AG10803 (cell line): ENCODE data around the gene FOXL1.

Source experiments
- DNase-seq: peaks from one replicate; pipeline ENCODE4 v3.0.0; 2010; ENCODE audit warnings: low read depth
- H3K4me3 ChIP-seq: 2 replicates; pipeline ENCODE4 v1.5.1; 2011; ENCODE audit warnings: mild to moderate bottlenecking, low read length, control low read depth
- CTCF ChIP-seq: conservative IDR thresholded peaks from 2 replicates; pipeline ENCODE4 v1.5.1; 2011; ENCODE audit warnings: mild to moderate bottlenecking, low read length, control low read depth, inconsistent platforms

Gene FOXL1

DNA sequence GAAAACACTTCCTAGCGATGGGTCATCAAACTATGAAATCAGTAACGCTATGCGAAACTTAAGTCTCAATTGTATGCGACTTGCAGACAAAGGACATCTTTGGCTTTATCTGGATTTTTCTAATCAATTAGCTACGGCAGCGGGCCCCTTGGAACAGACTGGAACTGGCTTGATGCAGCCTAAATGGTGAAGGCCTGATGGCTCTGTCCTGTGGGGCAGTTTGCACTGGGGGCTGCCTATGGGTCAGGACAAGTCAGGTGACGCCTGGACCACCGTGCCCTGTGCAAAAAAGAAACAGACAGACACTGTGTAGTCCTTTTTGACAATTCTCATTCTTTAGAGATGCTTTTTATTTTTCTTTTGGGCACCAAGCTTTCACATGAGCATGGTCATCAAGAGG is 45.3 kb upstream of the FOXL1 start:
- no peak for DNase-seq
- no peak overlapping the region for H3K4me3 ChIP-seq
- TF ChIP-seq CTCF = no peak

- no peak overlapping the region for H3K4me3 ChIP-seq
- DNase-seq = no peak
- TF ChIP-seq CTCF = no peak
Measured at GRCh38 chr16:86533767-86534351, 44.5 kb upstream of the FOXL1 start.

DNA sequence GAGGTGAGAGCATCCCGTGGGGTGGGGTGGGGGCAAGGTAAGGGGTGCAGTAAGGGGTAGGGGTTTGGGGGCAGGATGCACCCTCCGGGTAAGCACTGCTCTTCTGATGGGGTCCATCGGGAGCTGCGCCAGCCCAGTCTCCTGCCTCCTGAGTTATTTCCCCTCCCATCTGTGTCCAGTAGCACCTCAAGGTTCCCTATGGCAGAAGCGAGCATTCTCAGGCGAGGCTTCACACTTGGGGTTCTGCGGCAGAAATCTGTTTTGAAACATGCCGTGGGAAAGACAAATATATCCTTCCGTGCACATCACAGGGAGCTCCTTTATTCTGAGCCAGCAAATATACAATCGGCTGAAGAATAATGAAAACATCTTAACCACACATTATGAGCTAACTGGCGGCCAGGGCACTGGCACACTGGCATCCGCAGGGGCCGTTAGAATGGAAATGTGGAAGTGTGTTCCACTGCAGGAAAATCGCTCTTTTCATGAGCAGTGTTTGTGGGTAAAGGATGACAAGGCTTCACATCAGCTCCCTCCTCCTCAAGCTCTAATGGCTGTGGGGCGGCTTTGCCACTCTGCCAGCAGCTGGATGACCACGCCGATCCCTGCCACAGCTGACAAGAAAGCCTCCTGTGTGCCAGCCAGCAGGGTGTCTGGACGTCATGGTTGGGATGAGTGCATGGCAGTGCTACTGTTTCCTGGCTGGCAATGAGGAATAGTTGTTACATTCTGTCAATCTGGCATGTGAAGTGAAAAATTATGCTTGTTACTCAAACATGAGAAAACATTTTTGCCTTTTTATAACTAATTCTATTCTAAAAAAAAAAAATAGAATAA is 43.4 kb upstream of the FOXL1 start:
- DNase-seq = no peak
- no peak overlapping the region for H3K4me3 ChIP-seq
- TF ChIP-seq CTCF = no peak

GRCh38 chr16:86536621-86537020 is 41.7 kb upstream of the FOXL1 start:
- H3K4me3 ChIP-seq = no peak overlapping the region
- TF ChIP-seq CTCF = no peak
- DNase-seq = no peak

GRCh38 chr16:86537486-86537885 is 40.9 kb upstream of the FOXL1 start:
- no peak overlapping the region for H3K4me3 ChIP-seq
- TF ChIP-seq CTCF = no peak
- DNase-seq = no peak

DNA sequence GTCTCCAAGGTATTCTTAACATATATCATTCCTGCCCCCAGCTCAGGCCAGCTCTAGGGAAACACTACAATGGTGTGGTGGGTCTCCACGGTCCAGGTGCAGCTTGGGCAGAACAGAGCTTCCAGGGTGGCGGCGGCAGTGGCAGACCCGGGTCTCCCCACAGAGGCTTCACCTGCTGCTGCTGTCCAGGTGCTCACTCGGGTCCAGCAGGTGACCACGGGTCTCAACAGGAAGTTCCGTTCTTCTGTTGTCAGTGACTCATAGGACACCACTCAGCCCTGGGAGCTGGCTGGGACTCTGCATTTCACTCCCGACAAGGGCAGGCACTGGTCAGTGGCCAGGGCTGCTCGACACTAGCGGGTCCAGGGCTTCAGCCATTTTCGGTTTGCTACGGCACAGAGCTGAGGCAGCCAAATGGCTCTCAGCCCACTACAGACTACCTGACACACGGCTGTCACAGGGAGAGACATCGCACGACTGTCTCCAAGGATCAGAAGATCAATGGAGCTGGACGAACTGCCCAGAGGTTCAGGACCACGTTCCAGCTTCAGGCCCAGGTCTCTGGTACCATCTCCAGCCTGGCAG is 40.1 kb upstream of the FOXL1 start:
- TF ChIP-seq CTCF = no peak
- no peak overlapping the region for H3K4me3 ChIP-seq
- DNase-seq = no peak

GRCh38 chr16:86540894-86541293 is 37.5 kb upstream of the FOXL1 start:
- no peak for DNase-seq
- H3K4me3 ChIP-seq = no peak overlapping the region
- TF ChIP-seq CTCF = no peak
